ENCODE results near the gene ARHGAP26.

ARHGAP26 gene

GRCh38 chr5:142892021-142892420 is 121.8 kb downstream of the ARHGAP26 start:
- no peak overlapping the region for H3K4me3 ChIP-seq (ENCODE audit: low read depth, low read length)
- TF ChIP-seq CTCF (IDR thresholded peaks at IDR 0.05; ENCODE audit: control insufficient read depth, extremely low read depth, insufficient read depth) = no peak
- no peak for DNase-seq (ENCODE audit: low read depth)

- no peak overlapping the region for H3K4me3 ChIP-seq (ENCODE audit: low read depth, low read length)
- no peak for DNase-seq (ENCODE audit: low read depth)
- no peak for TF ChIP-seq CTCF (IDR thresholded peaks at IDR 0.05; ENCODE audit: control insufficient read depth, extremely low read depth, insufficient read depth)
These were observed 124.1 kb downstream of the ARHGAP26 start for GRCh38 chr5:142894315-142894714.

- TF ChIP-seq CTCF (IDR thresholded peaks at IDR 0.05; ENCODE audit: control insufficient read depth, extremely low read depth, insufficient read depth) = no peak
- H3K4me3 ChIP-seq (ENCODE audit: low read depth, low read length) = no peak overlapping the region
- DNase-seq (ENCODE audit: low read depth) = no peak
These were observed 124.6 kb downstream of the ARHGAP26 start for GRCh38 chr5:142894749-142895148.

- no peak for DNase-seq (ENCODE audit: low read depth)
- H3K4me3 ChIP-seq (ENCODE audit: low read depth, low read length) = no peak overlapping the region
- TF ChIP-seq CTCF (IDR thresholded peaks at IDR 0.05; ENCODE audit: control insufficient read depth, extremely low read depth, insufficient read depth) = no peak
These were observed 126.3 kb downstream of the ARHGAP26 start for GRCh38 chr5:142896325-142897007.

- H3K4me3 ChIP-seq (ENCODE audit: low read depth, low read length) = no peak overlapping the region
- DNase-seq (ENCODE audit: low read depth) = no peak
- TF ChIP-seq CTCF (IDR thresholded peaks at IDR 0.05; ENCODE audit: control insufficient read depth, extremely low read depth, insufficient read depth) = no peak
These were observed 127.2 kb downstream of the ARHGAP26 start for GRCh38 chr5:142897328-142897727.

- no peak for TF ChIP-seq CTCF (IDR thresholded peaks at IDR 0.05; ENCODE audit: control insufficient read depth, extremely low read depth, insufficient read depth)
- no peak overlapping the region for H3K4me3 ChIP-seq (ENCODE audit: low read depth, low read length)
- no peak for DNase-seq (ENCODE audit: low read depth)
These were observed 130.8 kb downstream of the ARHGAP26 start for GRCh38 chr5:142900927-142901326.

Measured in LNCaP clone FGC (cell line).